HepG2 (cell line): ENCODE data around the gene TBCE. TPM values are rescaled to one million over a fixed set of nuclear protein-coding genes. Genes with fewer than 3 reads are reported as not detected.

Experiments used
- ATAC-seq: fragments of 200-7000 bp; cut with Tn5 transposase; 3 replicates; pipeline ENCODE4 v1.9.1; 2020; ENCODE audit warnings: mild to moderate bottlenecking, moderate library complexity
- BruUV-seq: library from RNA; stranded (reverse); fragments of 400-500 nt; replicated peaks from 2 replicates; lab custom pipeline; 2021; lab: Mats Ljungman, UMichigan
- CTCF ChIA-PET: fragments of 300-600 bp; formaldehyde crosslinking; extraction: SDS; loops from one replicate; lab custom pipeline; 2021; ENCODE audit warnings: low total read pairs, inconsistent platforms, low intra/inter-chr PET ratio; lab: Yijun Ruan, JAX
- POLR2A ChIA-PET: fragments of 350-600 bp; sonication (Branson Sonifier 250); formaldehyde crosslinking; loops from one replicate; lab custom pipeline; 2020; ENCODE audit warnings: antibody characterized with exemption, inconsistent platforms; lab: Yijun Ruan, JAX
- DNase-seq: peaks from one replicate; pipeline ENCODE4 v3.0.0-alpha.2; 2015; ENCODE audit warnings: low spot score
- FAIRE-seq: peaks from 3 replicates; lab custom pipeline; 2011; peaks lifted over from hg19 to GRCh38; lab: Jason Lieb, UNC
- H2AFZ ChIP-seq: one replicate; pipeline ENCODE4 v1.6.1; 2011; ENCODE audit warnings: low read length, inconsistent platforms
- H3K27ac ChIP-seq: fragments of 300-600 bp; 3 replicates; pipeline ENCODE4 v1.8.0; 2011; ENCODE audit warnings: mixed run types, mild to moderate bottlenecking, mixed read lengths, low read length, inconsistent platforms; ENCODE audit not compliant: insufficient read depth; ENCODE audit errors: extremely low read length
- H3K27me3 ChIP-seq, 2 experiments: fragments of 200-600 bp in 1 of 2; 2 replicates in 1 of 2; 3 replicates in 1 of 2; pipeline versions ENCODE4 v1.6.0 to v1.8.0; 2011; ENCODE audit warnings: low read length in 2 of 2, mild to moderate bottlenecking in 2 of 2, moderate library complexity in 2 of 2, inconsistent platforms in 1 of 2; ENCODE audit not compliant: insufficient read depth in 2 of 2, control insufficient read depth in 1 of 2
- H3K36me3 ChIP-seq, 2 experiments: fragments of 200-600 bp in 1 of 2; replicated peaks in 1 of 2; 2 replicates in 1 of 2; 3 replicates in 1 of 2; pipeline versions ENCODE4 v1.5.1 to v1.8.0; 2011; ENCODE audit warnings: low read length in 2 of 2, inconsistent platforms in 1 of 2; ENCODE audit not compliant: insufficient read depth in 2 of 2, control insufficient read depth in 1 of 2
- H3K4me1 ChIP-seq: 2 replicates; pipeline ENCODE4 v1.5.1; 2012; ENCODE audit warnings: low read length, inconsistent platforms; ENCODE audit not compliant: insufficient read depth
- H3K4me2 ChIP-seq: 2 replicates; pipeline ENCODE4 v1.6.0; 2011; ENCODE audit warnings: low read depth, low read length, inconsistent platforms
- H3K4me3 ChIP-seq, 3 experiments: fragments of 200-600 bp in 1 of 3; sonication (generic), shearing (Covaris generic) in 1 of 3; replicated peaks in 1 of 3; 2 replicates each; pipeline ENCODE4 v1.5.1; 2011 to 2016; ENCODE audit warnings: low read length in 3 of 3, inconsistent platforms in 2 of 3, low read depth in 2 of 3, mild to moderate bottlenecking in 2 of 3, control low read depth in 1 of 3, mixed read lengths in 1 of 3; ENCODE audit not compliant: insufficient read depth in 1 of 3
- H3K79me2 ChIP-seq: one replicate; pipeline ENCODE4 v1.6.1; 2011; ENCODE audit warnings: low read length, inconsistent platforms; ENCODE audit not compliant: insufficient read depth
- H3K9ac ChIP-seq: 2 replicates; pipeline ENCODE4 v1.6.0; 2011; ENCODE audit warnings: mild to moderate bottlenecking, low read depth, low read length, inconsistent platforms; ENCODE audit not compliant: insufficient read depth
- H3K9me3 ChIP-seq: 2 replicates; pipeline ENCODE4 v1.5.1; 2012; ENCODE audit warnings: mild to moderate bottlenecking, low read length
- H4K20me1 ChIP-seq: 2 replicates; pipeline ENCODE4 v1.6.0; 2011; ENCODE audit warnings: inconsistent platforms, mild to moderate bottlenecking, low read length, moderate library complexity; ENCODE audit not compliant: insufficient read depth
- HIC2 ChIP-seq: sonication (generic); formaldehyde crosslinking; IDR thresholded peaks from 2 replicates; pipeline ENCODE4 v1.9.0; 2022; ENCODE audit warnings: low read depth, missing genetic modification reagents
- KDM6A ChIP-seq: IDR thresholded peaks from 2 replicates; pipeline ENCODE4 v1.6.1; 2016; ENCODE audit warnings: low read depth
- KLF9 ChIP-seq: IDR thresholded peaks from 2 replicates; pipeline ENCODE4 v1.6.1; 2016; ENCODE audit warnings: low read depth
- MAFK ChIP-seq, 2 experiments: IDR thresholded peaks in 1 of 2; conservative IDR thresholded peaks in 1 of 2; 2 replicates each; pipeline ENCODE4 v1.6.1; 2011; ENCODE audit warnings: improper control_type of control experiment in 2 of 2, low read length in 2 of 2
- MTF2 ChIP-seq: sonication (generic); formaldehyde crosslinking; IDR thresholded peaks from 2 replicates; pipeline ENCODE4 v1.5.0; 2020; ENCODE audit warnings: missing genetic modification reagents, borderline replicate concordance
- NFYB ChIP-seq: sonication (generic); formaldehyde crosslinking; IDR thresholded peaks from 2 replicates; pipeline ENCODE4 v1.4.0; 2020; ENCODE audit warnings: missing genetic modification reagents
- NONO ChIP-seq, 2 experiments: fragments of 450-650 bp in 1 of 2; sonication (generic) in 1 of 2; formaldehyde crosslinking in 1 of 2; IDR thresholded peaks in 1 of 2; conservative IDR thresholded peaks in 1 of 2; 2 replicates each; pipeline versions ENCODE4 v1.6.1 to v1.8.0; 2017 to 2022; ENCODE audit warnings: mild to moderate bottlenecking in 1 of 2, missing genetic modification reagents in 1 of 2, moderate library complexity in 1 of 2
- NRL ChIP-seq: sonication (generic); formaldehyde crosslinking; IDR thresholded peaks from 2 replicates; pipeline ENCODE4 v1.5.0; 2020; ENCODE audit warnings: missing genetic modification reagents, mild to moderate bottlenecking, moderate library complexity, borderline replicate concordance
- POGZ ChIP-seq: sonication (generic); formaldehyde crosslinking; IDR thresholded peaks from 2 replicates; pipeline ENCODE4 v1.4.0; 2020; ENCODE audit warnings: mild to moderate bottlenecking, missing genetic modification reagents
- RARA ChIP-seq: IDR thresholded peaks from 2 replicates; pipeline ENCODE4 v1.6.1; 2016; ENCODE audit warnings: missing genetic modification reagents, missing compliant biosample characterization
- TRIM24 ChIP-seq: sonication (generic); formaldehyde crosslinking; IDR thresholded peaks from 2 replicates; pipeline ENCODE4 v1.8.0; 2022; ENCODE audit warnings: mild to moderate bottlenecking, missing genetic modification reagents
- ZBTB26 ChIP-seq: IDR thresholded peaks from 2 replicates; pipeline ENCODE4 v1.6.1; 2016; ENCODE audit warnings: missing compliant biosample characterization, missing genetic modification reagents, borderline replicate concordance
- ZBTB44 ChIP-seq: sonication (generic); formaldehyde crosslinking; IDR thresholded peaks from 2 replicates; pipeline ENCODE4 v1.4.0; 2020; ENCODE audit warnings: missing genetic modification reagents
- ZNF501 ChIP-seq: sonication (generic); formaldehyde crosslinking; IDR thresholded peaks from 2 replicates; pipeline ENCODE4 v1.5.1; 2020; ENCODE audit warnings: mild to moderate bottlenecking, moderate library complexity, missing genetic modification reagents
- ZNF616 ChIP-seq: sonication (generic); formaldehyde crosslinking; IDR thresholded peaks from 2 replicates; pipeline ENCODE4 v1.5.0; 2020; ENCODE audit warnings: low read depth, mild to moderate bottlenecking, missing genetic modification reagents
- WGBS: methylation state at CpG from one replicate; pipeline ENCODE4 v1.1.6; 2017; ENCODE audit warnings: low lambda C conversion rate; 5-methylcytosine and 5-hydroxymethylcytosine counted together
- in situ Hi-C: cut with HindIII; loops from 2 replicates; pipeline ENCODE4 v1.10.0; 2017; ENCODE audit warnings: low pct_unique_long_range_greater_than_20kb; ENCODE audit not compliant: extremely low pct_ligation_motif_present
- intact Hi-C: fragments of 100-400 bp; cut with micrococcal nuclease; formaldehyde crosslinking; loops from one replicate; pipeline ENCODE4 v1.10.0; 2022; ENCODE audit not compliant: unreplicated experiment
- polyA plus RNA-seq, 8 experiments: library from polyadenylated mRNA; depleted of rRNA in 3 of 8; stranded (reverse) in 7 of 8; unstranded in 1 of 8; fragments of >200 nt; fragmentation: Illumina TruSeq in 4 of 8; extraction: Trizol in 4 of 8; gene quantifications; 2 replicates each; pipeline versions ENCODE4 v1.2.1 to v1.2.3, GENCODE V29; 2011 to 2016; ENCODE audit warnings: low read depth in 4 of 8, missing spikeins in 1 of 8, mixed read lengths in 1 of 8; ENCODE audit not compliant: insufficient read depth in 1 of 8
- total RNA-seq, 5 experiments: library from RNA; depleted of rRNA; stranded (reverse); fragments of >200 nt; fragmentation: Illumina TruSeq; extraction: Trizol; gene quantifications; 2 replicates each; pipeline ENCODE4 v1.2.3, GENCODE V29; 2016; ENCODE audit warnings: low read depth in 1 of 5

TBCE gene
- total and polyA plus RNA-seq, 2 of the 13 experiments (the other 11 are each of a cell fraction or from before 2014, with no cell fraction given), result 25.6 to 31.1 TPM

GRCh38 chr1:235328271-235329138 is 38.7 kb upstream of the TBCE start, which contains the start of gene GGPS1:
GGPS1 (plus strand) TSS chr1:235328570; CDS start chr1:235335265, 6,695 bp downstream.
- Histone ChIP-seq H2AFZ (no peak within 1 kb of the TSS), H4K20me1 (peaks cover 31% of the 10 kb centered on the region), H3K4me2 (peak within 1 kb of the TSS; percentile 82), H3K4me1 (peaks cover 47% of the 10 kb centered on the region), H3K9me3 (no peaks in the 10 kb centered on the region), H3K9ac (peak within 1 kb of the TSS; percentile 93), H3K79me2 (peaks cover 90% of the 10 kb centered on the region), H3K27ac (peak within 1 kb of the TSS; percentile 89), H3K36me3 (no peaks in the 10 kb centered on the region; a peak in 1 of 5 replicates), H3K4me3 (peak within 1 kb of the TSS; percentile 86 to 95 (median 91)), H3K27me3 (no peaks in the 10 kb centered on the region; a peak in 1 of 5 replicates)
- peak; percentile 93 for FAIRE-seq
- peak; percentile 87 for ATAC-seq
- BruUV-seq, result TSS peak; percentile 69
- CTCF ChIA-PET, result interaction anchor here (1.1 kb wide), 1 partner anchor 89 kb away, joined by 3 read pairs; no protein-coding TSS in a partner anchor
- intact Hi-C loops (loop anchor here (1.0 to 2.0 kb wide), 2 partner anchors 76 to 89 kb away; no protein-coding TSS in a partner anchor), in situ Hi-C loops (loop anchor here (10.0 kb wide), 1 partner anchor 74 kb away; no protein-coding TSS in a partner anchor)
- POLR2A ChIA-PET, result interaction anchor here (0.6 to 3.1 kb wide), 22 partner anchors 22 to 1195 kb away, joined by 3 to 25 read pairs (median 4); partner anchors contain the start of genes B3GALNT2, TBCE and TOMM20
- peak; percentile 100 for DNase-seq
- under 1% methylated on average over 54 of the region's 54 CpGs for WGBS
- peak; percentile 78 for TF ChIP-seq NFYB (CRISPR knock-in tag)
- no peak for TF ChIP-seq POGZ (CRISPR knock-in tag)
- TF ChIP-seq ZBTB44 (CRISPR knock-in tag), result no peak
- TF ChIP-seq TRIM24, result no peak
- TF ChIP-seq ZNF616, result no peak
- no peak for TF ChIP-seq ZBTB26
- TF ChIP-seq KLF9 (CRISPR knock-in tag), result no peak
- TF ChIP-seq HIC2 (CRISPR knock-in tag), result no peak
- TF ChIP-seq MAFK (conservative IDR thresholded peaks at IDR 0.05 in 1 of 2, IDR thresholded peaks at IDR 0.05 in 1 of 2; ENCODE audit: low read length in 2 of 2), result no peak
- TF ChIP-seq NONO (IDR thresholded peaks at IDR 0.05), result no peak
- peak; percentile 49; the same call in 1 of the 2 replicates for TF ChIP-seq NONO (CRISPR knock-in tag; conservative IDR thresholded peaks at IDR 0.05)
- TF ChIP-seq NRL (CRISPR knock-in tag), result no peak
- TF ChIP-seq ZNF501 (CRISPR knock-in tag), result peak; percentile 66; the same call in 1 of the 2 replicates
- TF ChIP-seq MTF2 (CRISPR knock-in tag), result no peak
- no peak for TF ChIP-seq KDM6A
- peak; percentile 20; the same call in 1 of the 2 replicates for TF ChIP-seq RARA
